PFSK-1 (cell line): Measurements from ENCODE around the gene IFITM10.

ENCODE experiments used
- FOXP2 ChIP-seq: optimal IDR thresholded peaks from 2 replicates; pipeline ENCODE3; 2011; ENCODE audit warnings: borderline replicate concordance, control low read depth, inconsistent platforms; ENCODE audit not compliant: insufficient read depth; ENCODE audit errors: extremely low read length, extremely low read depth
- POLR2AphosphoS5 ChIP-seq: IDR thresholded peaks from 2 replicates; pipeline ENCODE4 v1.6.1; 2012; ENCODE audit warnings: low read depth, mild to moderate bottlenecking, control low read depth, low read length, moderate library complexity
- REST ChIP-seq, 2 experiments: IDR thresholded peaks; 2 replicates each; pipeline versions ENCODE4 v1.6.1 to v1.8.0; 2011 to 2012; ENCODE audit warnings: low read depth in 2 of 2, low read length in 2 of 2, control low read depth in 1 of 2, inconsistent platforms in 1 of 2, mild to moderate bottlenecking in 1 of 2, moderate library complexity in 1 of 2; ENCODE audit not compliant: insufficient read depth in 1 of 2
- SIN3A ChIP-seq: IDR thresholded peaks from 2 replicates; pipeline ENCODE4 v1.6.1; 2012; ENCODE audit warnings: mild to moderate bottlenecking, low read length, moderate library complexity, borderline replicate concordance; ENCODE audit not compliant: insufficient read depth
- TAF1 ChIP-seq: IDR thresholded peaks from 2 replicates; pipeline ENCODE4 v1.6.1; 2012; ENCODE audit warnings: low read length, control low read depth, borderline replicate concordance; ENCODE audit not compliant: insufficient read depth

The IFITM10 gene

GRCh38 chr11:1741741-1742140, 8.7 kb downstream of the IFITM10 start:
- TF ChIP-seq FOXP2, result no peak
- no peak for TF ChIP-seq POLR2AphosphoS5
- TF ChIP-seq SIN3A, result no peak
- no peak for TF ChIP-seq REST (IDR thresholded peaks at IDR 0.05; ENCODE audit: insufficient read depth in 1 of 2, low read depth in 2 of 2, low read length in 2 of 2)
- TF ChIP-seq TAF1, result no peak

GRCh38 chr11:1740786-1741530, 9.4 kb downstream of the IFITM10 start:
- TF ChIP-seq TAF1, result no peak
- no peak for TF ChIP-seq REST (IDR thresholded peaks at IDR 0.05; ENCODE audit: insufficient read depth in 1 of 2, low read depth in 2 of 2, low read length in 2 of 2)
- no peak for TF ChIP-seq POLR2AphosphoS5

- TF ChIP-seq FOXP2, result no peak
- no peak for TF ChIP-seq SIN3A
- TF ChIP-seq REST (IDR thresholded peaks at IDR 0.05; ENCODE audit: insufficient read depth in 1 of 2, low read depth in 2 of 2, low read length in 2 of 2), result no peak
- no peak for TF ChIP-seq POLR2AphosphoS5
- TF ChIP-seq TAF1, result no peak
These were observed 10.8 kb downstream of the IFITM10 start for GRCh38 chr11:1739576-1739975.

- TF ChIP-seq POLR2AphosphoS5 (no peak), REST (IDR thresholded peaks at IDR 0.05; ENCODE audit: insufficient read depth in 1 of 2, low read depth in 2 of 2, low read length in 2 of 2) (no peak), FOXP2 (no peak), SIN3A (no peak), TAF1 (no peak)
These were observed 12.0 kb downstream of the IFITM10 start for GRCh38 chr11:1738380-1738779.

- TF ChIP-seq FOXP2, result no peak
- no peak for TF ChIP-seq TAF1
- TF ChIP-seq SIN3A, result no peak
- no peak for TF ChIP-seq REST (IDR thresholded peaks at IDR 0.05; ENCODE audit: insufficient read depth in 1 of 2, low read depth in 2 of 2, low read length in 2 of 2)
- TF ChIP-seq POLR2AphosphoS5, result no peak
These were observed 13.2 kb downstream of the IFITM10 start for GRCh38 chr11:1737080-1737757.
